ENCODE data around the gene LKAAEAR1.
A peak's percentile ranks its signal among the peaks of the same experiment; 100 is the strongest.
"Not testable (repeated sequence)": the region's sequence is repeated elsewhere in the genome, so short reads cannot be mapped to it uniquely, and the experiment has no call there.

LKAAEAR1 gene

GRCh38 chr20:64096535-64096934 is 12.3 kb upstream of the LKAAEAR1 start:
- DNase-seq: no peak

- no peak for DNase-seq
These were observed 11.7 kb upstream of the LKAAEAR1 start for GRCh38 chr20:64095927-64096326.

- DNase-seq: no peak
These were observed 11.3 kb upstream of the LKAAEAR1 start for GRCh38 chr20:64095455-64095854.

GRCh38 chr20:64093013-64093503 is 8.9 kb upstream of the LKAAEAR1 start:
- no peak for DNase-seq

GRCh38 chr20:64092258-64093012 is 8.2 kb upstream of the LKAAEAR1 start:
- DNase-seq: no peak

- DNase-seq: no peak
These were observed 7.6 kb upstream of the LKAAEAR1 start for GRCh38 chr20:64091770-64092169.

GRCh38 chr20:64091340-64091739 is 7.1 kb upstream of the LKAAEAR1 start:
- DNase-seq: no peak

- DNase-seq: no peak
These were observed 6.0 kb upstream of the LKAAEAR1 start for GRCh38 chr20:64090165-64090564.

GRCh38 chr20:64088586-64088985 is 4.4 kb upstream of the LKAAEAR1 start:
- not testable (repeated sequence) for DNase-seq

- DNase-seq: not testable (repeated sequence)
These were observed 3.1 kb upstream of the LKAAEAR1 start for GRCh38 chr20:64087226-64087825.

- no peak for DNase-seq
These were observed 2.6 kb upstream of the LKAAEAR1 start for GRCh38 chr20:64086801-64087200.

GRCh38 chr20:64084685-64085152 is 521 bp upstream of the LKAAEAR1 start:
- DNase-seq: no peak

- peak; percentile 59 to 75 for DNase-seq
These were observed 807 bp downstream of the LKAAEAR1 start for GRCh38 chr20:64083378-64083803.

GRCh38 chr20:64082820-64083377 is 1.3 kb downstream of the LKAAEAR1 start:
- no peak for DNase-seq

GRCh38 chr20:64082126-64082731 is 2.0 kb downstream of the LKAAEAR1 start:
- DNase-seq: no peak

GRCh38 chr20:64081624-64081964 is 2.6 kb downstream of the LKAAEAR1 start:
- no peak for DNase-seq

- no peak for DNase-seq
These were observed 3.2 kb downstream of the LKAAEAR1 start for GRCh38 chr20:64080813-64081623.

- DNase-seq: peak in 1 of 2 experiments; percentile 50
These were observed 4.0 kb downstream of the LKAAEAR1 start, which contains the start of gene OPRL1 for GRCh38 chr20:64080013-64080812. OPRL1 (plus strand) TSS chr20:64080082; CDS start chr20:64092721, 12,639 bp downstream.

GRCh38 chr20:64079273-64080012 is 4.8 kb downstream of the LKAAEAR1 start, which contains the start of gene RGS19:
RGS19 (minus strand) TSS chr20:64079518; CDS start chr20:64076886, 2,632 bp downstream.
- peak; percentile 67 to 71 for DNase-seq

- no peak for DNase-seq
These were observed 5.3 kb downstream of the LKAAEAR1 start for GRCh38 chr20:64078934-64079272.

Measured in stimulated activated CD4-positive, alpha-beta T cell treated with anti-CD3 and anti-CD28 coated beads, Interleukin-4, amount 100 ng/mL, for 4 hours (primary cell).